CD14-positive monocyte (primary cell): Measurements from ENCODE around the gene SPHKAP. TPM values are rescaled to one million over a fixed set of nuclear protein-coding genes. Genes with fewer than 3 reads are reported as not detected.

Experiments used
- DNase-seq, 3 donors: peaks; one replicate each; pipeline ENCODE4 v3.0.0-alpha.2; 2011 to 2022
- H2AFZ ChIP-seq: 2 replicates; pipeline ENCODE4 v1.6.0; 2012; ENCODE audit warnings: mild to moderate bottlenecking, low read depth, low read length, inconsistent platforms; ENCODE audit not compliant: insufficient read depth, poor library complexity, severe bottlenecking
- H3K27ac ChIP-seq, 2 donors: 1 replicate in 1 of 2; 2 replicates in 1 of 2; pipeline ENCODE4 v1.5.1; 2012 to 2013; ENCODE audit warnings: low read length in 2 of 2, control low read depth in 1 of 2, inconsistent platforms in 1 of 2, low read depth in 1 of 2, mild to moderate bottlenecking in 1 of 2
- H3K27me3 ChIP-seq, 2 donors: one replicate each; pipeline versions ENCODE4 v1.6.0 to v1.6.1; 2011 to 2013; ENCODE audit warnings: low read length in 2 of 2; ENCODE audit not compliant: control insufficient read depth in 2 of 2, insufficient read depth in 2 of 2
- H3K36me3 ChIP-seq, 2 donors: replicated peaks in 1 of 2; 1 replicate in 1 of 2; 2 replicates in 1 of 2; pipeline versions ENCODE4 v1.5.1 to v1.6.1; 2012 to 2013; ENCODE audit warnings: low read length in 2 of 2, control low read depth in 1 of 2, inconsistent platforms in 1 of 2, mild to moderate bottlenecking in 1 of 2; ENCODE audit not compliant: insufficient read depth in 2 of 2, control insufficient read depth in 1 of 2
- H3K4me1 ChIP-seq, 2 donors: 1 replicate in 1 of 2; 2 replicates in 1 of 2; pipeline versions ENCODE4 v1.5.1 to v1.6.1; 2012 to 2013; ENCODE audit warnings: low read length in 2 of 2, control low read depth in 1 of 2, inconsistent platforms in 1 of 2, mild to moderate bottlenecking in 1 of 2, moderate library complexity in 1 of 2; ENCODE audit not compliant: insufficient read depth in 2 of 2, control insufficient read depth in 1 of 2
- H3K4me2 ChIP-seq: replicated peaks from 2 replicates; pipeline ENCODE3; 2012; ENCODE audit warnings: low read length, moderate library complexity, mild to moderate bottlenecking; ENCODE audit not compliant: poor library complexity, severe bottlenecking; ENCODE audit errors: extremely low read depth
- H3K4me3 ChIP-seq, 3 experiments: fragments of 200-600 bp in 1 of 3; sonication (generic) in 1 of 3; replicated peaks in 1 of 3; 1 replicate in 2 of 3; 2 replicates in 1 of 3; pipeline ENCODE4 v1.5.1; 2011 to 2013; ENCODE audit warnings: low read length in 3 of 3, mild to moderate bottlenecking in 3 of 3, control low read depth in 2 of 3, low read depth in 2 of 3, inconsistent platforms in 1 of 3, moderate library complexity in 1 of 3
- H3K79me2 ChIP-seq: 2 replicates; pipeline ENCODE4 v1.6.0; 2012; ENCODE audit warnings: mild to moderate bottlenecking, control low read depth, inconsistent platforms, low read length, moderate library complexity; ENCODE audit not compliant: insufficient read depth
- H3K9ac ChIP-seq: 2 replicates; pipeline ENCODE4 v1.6.0; 2017; ENCODE audit warnings: low read length, mild to moderate bottlenecking; ENCODE audit not compliant: insufficient read depth, poor library complexity, severe bottlenecking
- H3K9me3 ChIP-seq, 2 donors: replicated peaks in 1 of 2; 1 replicate in 1 of 2; 2 replicates in 1 of 2; pipeline versions ENCODE4 v1.5.1 to v1.6.1; 2012 to 2013; ENCODE audit warnings: low read length in 2 of 2, control low read depth in 1 of 2; ENCODE audit not compliant: control insufficient read depth in 1 of 2, insufficient read depth in 1 of 2
- H4K20me1 ChIP-seq: 2 replicates; pipeline ENCODE4 v1.6.0; 2012; ENCODE audit warnings: mild to moderate bottlenecking, low read length, control low read depth, moderate library complexity; ENCODE audit not compliant: insufficient read depth
- H3K27ac Mint-ChIP-seq, 7 donors: one replicate each; pipeline ENCODE4 v1.8.0; 2020; ENCODE audit warnings: mild to moderate bottlenecking in 7 of 7, mixed read lengths in 7 of 7, moderate library complexity in 6 of 7, inconsistent platforms in 2 of 7
- H3K27me3 Mint-ChIP-seq, 3 donors: one replicate each; pipeline ENCODE4 v1.8.0; 2021 to 2022; ENCODE audit warnings: low read depth in 3 of 3, mild to moderate bottlenecking in 3 of 3, mixed read lengths in 3 of 3, moderate library complexity in 3 of 3, inconsistent platforms in 1 of 3
- H3K36me3 Mint-ChIP-seq, 2 donors: one replicate each; pipeline ENCODE4 v1.8.0; 2020; ENCODE audit warnings: mixed read lengths in 2 of 2, inconsistent platforms in 1 of 2, mild to moderate bottlenecking in 1 of 2
- H3K4me1 Mint-ChIP-seq: one replicate; pipeline ENCODE4 v1.8.0; 2020; ENCODE audit warnings: mild to moderate bottlenecking, mixed read lengths
- H3K4me3 Mint-ChIP-seq, 2 donors: one replicate each; pipeline ENCODE4 v1.8.0; 2020; ENCODE audit warnings: mild to moderate bottlenecking in 2 of 2, mixed read lengths in 2 of 2, moderate library complexity in 1 of 2
- H3K9me3 Mint-ChIP-seq, 7 donors: one replicate each; pipeline ENCODE4 v1.8.0; 2020 to 2022; ENCODE audit warnings: mixed read lengths in 7 of 7, mild to moderate bottlenecking in 6 of 7, moderate library complexity in 6 of 7, inconsistent platforms in 2 of 7
- WGBS: methylation state at CpG from one replicate; pipeline ENCODE4 v1.1.5; 2013; ENCODE audit warnings: missing lambda C conversion rate; ENCODE audit not compliant: insufficient coverage; 5-methylcytosine and 5-hydroxymethylcytosine counted together
- intact Hi-C, 2 donors: fragments of 100-400 bp; cut with micrococcal nuclease; formaldehyde crosslinking; loops; one replicate each; pipeline versions ENCODE4 v1.15.0 to v1.15.1; 2023
- polyA plus RNA-seq, 3 donors: library from polyadenylated mRNA; depleted of rRNA in 1 of 3; unstranded in 2 of 3; stranded (reverse) in 1 of 3; fragments of 300-500 nt in 2 of 3; fragments of >200 nt in 1 of 3; fragmentation: Illumina TruSeq in 2 of 3; gene quantifications; 1 replicate in 2 of 3; 2 replicates in 1 of 3; pipeline ENCODE4 v1.2.3, GENCODE V29; 2012 to 2021
- TF ChIP-seq, protein P1 (sequence below): fragments of 200-600 bp; IDR thresholded peaks from one replicate; pipeline ENCODE4 v1.8.0; 2022; ENCODE audit warnings: antibody characterized with exemption, mild to moderate bottlenecking

The SPHKAP gene
- polyA plus RNA-seq, 3 donors = not detected

DNA sequence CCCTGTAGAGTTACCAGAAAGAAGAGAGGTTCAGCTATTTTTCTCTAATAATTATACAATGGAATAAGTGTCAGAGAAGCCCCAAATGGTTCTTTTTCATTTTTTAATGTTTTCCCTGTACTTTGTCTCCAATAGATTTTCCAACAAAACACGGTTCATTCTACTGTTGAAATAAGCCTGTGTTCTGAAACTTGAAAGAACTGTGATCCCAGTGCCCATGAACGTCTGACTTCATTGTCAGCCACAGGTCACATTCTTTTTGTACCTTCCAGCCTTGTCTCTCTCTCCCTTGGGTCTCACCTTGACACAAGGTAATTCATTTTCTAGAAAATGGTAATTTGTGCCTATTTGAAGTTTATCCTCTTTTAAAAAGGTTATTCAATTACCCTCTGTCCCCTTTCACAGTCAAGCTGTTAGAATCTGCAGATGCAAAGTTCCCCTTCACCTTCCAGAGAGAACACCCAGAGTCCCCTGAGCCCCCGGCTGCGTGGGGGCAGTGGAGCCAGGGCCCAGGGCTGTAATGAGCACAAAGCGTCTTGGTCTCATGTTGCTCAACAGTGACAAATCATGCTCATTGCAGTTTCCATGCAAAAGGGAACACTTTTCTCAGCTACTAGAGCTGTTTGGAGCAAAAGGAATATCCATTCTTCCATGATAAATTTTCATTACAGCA, 115.2 kb downstream of the SPHKAP start:
- Mint-ChIP-seq H3K36me3 (no peaks in the 10 kb centered on the region), H3K27me3 (no peaks in the 10 kb centered on the region), H3K4me1 (no peaks in the 10 kb centered on the region), H3K9me3 (peaks cover 0 to 3% (median 0%) of the 10 kb centered on the region in 7 donors), H3K4me3 (no peak overlapping the region), H3K27ac (no peak overlapping the region)
- no peaks in the 10 kb centered on the region for H3K79me2 ChIP-seq
- no peak overlapping the region for H3K9ac ChIP-seq
- no peaks in the 10 kb centered on the region for H4K20me1 ChIP-seq
- H3K27ac ChIP-seq = no peak overlapping the region
- H3K9me3 ChIP-seq = no peaks in the 10 kb centered on the region
- TF ChIP-seq, protein P1, sequence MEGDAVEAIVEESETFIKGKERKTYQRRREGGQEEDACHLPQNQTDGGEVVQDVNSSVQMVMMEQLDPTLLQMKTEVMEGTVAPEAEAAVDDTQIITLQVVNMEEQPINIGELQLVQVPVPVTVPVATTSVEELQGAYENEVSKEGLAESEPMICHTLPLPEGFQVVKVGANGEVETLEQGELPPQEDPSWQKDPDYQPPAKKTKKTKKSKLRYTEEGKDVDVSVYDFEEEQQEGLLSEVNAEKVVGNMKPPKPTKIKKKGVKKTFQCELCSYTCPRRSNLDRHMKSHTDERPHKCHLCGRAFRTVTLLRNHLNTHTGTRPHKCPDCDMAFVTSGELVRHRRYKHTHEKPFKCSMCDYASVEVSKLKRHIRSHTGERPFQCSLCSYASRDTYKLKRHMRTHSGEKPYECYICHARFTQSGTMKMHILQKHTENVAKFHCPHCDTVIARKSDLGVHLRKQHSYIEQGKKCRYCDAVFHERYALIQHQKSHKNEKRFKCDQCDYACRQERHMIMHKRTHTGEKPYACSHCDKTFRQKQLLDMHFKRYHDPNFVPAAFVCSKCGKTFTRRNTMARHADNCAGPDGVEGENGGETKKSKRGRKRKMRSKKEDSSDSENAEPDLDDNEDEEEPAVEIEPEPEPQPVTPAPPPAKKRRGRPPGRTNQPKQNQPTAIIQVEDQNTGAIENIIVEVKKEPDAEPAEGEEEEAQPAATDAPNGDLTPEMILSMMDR = no peak
- WGBS = 64% methylated on average over 5 of the region's 5 CpGs
- no peak for DNase-seq
- no peaks in the 10 kb centered on the region for H3K27me3 ChIP-seq
- H3K4me3 ChIP-seq = no peak overlapping the region
- H2AFZ ChIP-seq = no peak overlapping the region
- intact Hi-C loops = no loop called here
- no peaks in the 10 kb centered on the region for H3K36me3 ChIP-seq
- H3K4me2 ChIP-seq = no peak overlapping the region
- no peaks in the 10 kb centered on the region for H3K4me1 ChIP-seq

DNA sequence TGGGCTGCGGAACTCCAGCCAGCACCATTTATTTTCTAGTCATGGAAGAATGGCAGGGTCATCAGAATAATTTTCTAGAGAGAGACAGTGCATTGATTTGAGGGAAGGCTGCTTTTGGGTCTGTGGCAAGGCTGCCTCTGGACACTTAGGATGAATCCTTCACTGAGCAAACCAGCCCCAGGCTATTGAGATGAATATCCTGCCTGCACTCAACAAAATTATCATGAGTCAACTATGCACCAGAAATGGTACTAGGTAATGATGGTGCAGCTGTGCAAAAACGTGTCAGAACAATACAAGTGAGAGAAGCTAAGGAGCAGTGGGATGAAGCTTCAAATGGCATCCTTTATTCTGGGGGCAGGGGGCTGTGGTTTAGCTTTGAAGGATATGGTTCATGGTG, 115.8 kb downstream of the SPHKAP start:
- Mint-ChIP-seq H3K27ac (no peak overlapping the region), H3K9me3 (peaks cover 0 to 3% (median 0%) of the 10 kb centered on the region in 7 donors), H3K4me1 (no peaks in the 10 kb centered on the region), H3K4me3 (no peak overlapping the region), H3K27me3 (no peaks in the 10 kb centered on the region), H3K36me3 (no peaks in the 10 kb centered on the region)
- Histone ChIP-seq H3K9me3 (no peaks in the 10 kb centered on the region), H2AFZ (no peak overlapping the region), H4K20me1 (no peaks in the 10 kb centered on the region), H3K27ac (no peak overlapping the region), H3K27me3 (no peaks in the 10 kb centered on the region), H3K4me2 (no peak overlapping the region), H3K36me3 (no peaks in the 10 kb centered on the region), H3K79me2 (no peaks in the 10 kb centered on the region), H3K4me1 (no peaks in the 10 kb centered on the region), H3K4me3 (no peak overlapping the region), H3K9ac (no peak overlapping the region)
- TF ChIP-seq, protein P1 = no peak
- WGBS = 75% methylated on average over 2 of the region's 2 CpGs
- DNase-seq = no peak
- intact Hi-C loops = no loop called here
